Measurements from ENCODE around the gene CDRT15.
"Not testable (repeated sequence)": the region's sequence is repeated elsewhere in the genome, so short reads cannot be mapped to it uniquely, and the experiment has no call there.

- not testable (repeated sequence) for TF ChIP-seq CTCF, POLR2A (IDR thresholded peaks at IDR 0.05)
These were observed at the start of gene CDRT15 for GRCh38 chr17:14236762-14237161.
